Right atrium auricular region (tissue), 2 donors: Measurements from ENCODE around the gene COX7A2. TPM values are rescaled to one million over a fixed set of nuclear protein-coding genes. Genes with fewer than 3 reads are reported as not detected.

Source experiments
- DNase-seq: peaks from one replicate; pipeline ENCODE4 v3.0.0-alpha.2; 2019; ENCODE audit warnings: low spot score
- H3K27ac ChIP-seq, 2 donors: fragments of 200-600 bp; sonication (generic); 1 replicate in 1 of 2; 2 replicates in 1 of 2; pipeline ENCODE4 v1.5.1; 2016 to 2019
- H3K27me3 ChIP-seq, 2 donors: fragments of 200-600 bp; sonication (generic); one replicate each; pipeline versions ENCODE4 v1.5.1 to v1.6.0; 2017 to 2019
- H3K36me3 ChIP-seq: fragments of 200-600 bp; sonication (generic); one replicate; pipeline ENCODE4 v1.5.1; 2016
- H3K4me1 ChIP-seq, 2 donors: fragments of 200-600 bp; sonication (generic); one replicate each; pipeline versions ENCODE4 v1.5.1 to v1.6.0; 2017 to 2019
- H3K4me3 ChIP-seq, 2 donors: fragments of 200-600 bp; sonication (generic); 1 replicate in 1 of 2; 2 replicates in 1 of 2; pipeline ENCODE4 v1.5.1; 2017 to 2019; ENCODE audit warnings: mild to moderate bottlenecking in 1 of 2, moderate library complexity in 1 of 2
- H3K9me3 ChIP-seq, 2 donors: fragments of 200-600 bp; sonication (generic); one replicate each; pipeline ENCODE4 v1.5.1; 2019
- total RNA-seq, 2 donors: library from RNA; depleted of rRNA; stranded (reverse); fragments of >200 nt; gene quantifications; one replicate each; pipeline ENCODE4 v1.1.0, GENCODE V29; 2016
- TF ChIP-seq, protein P1 (sequence below), 2 donors: fragments of 200-600 bp; sonication (generic); IDR thresholded peaks; one replicate each; pipeline ENCODE4 v1.5.1; 2019; ENCODE audit warnings: antibody characterized with exemption in 2 of 2

COX7A2 gene
- total RNA-seq, 2 donors from 2014 or later = 647 to 2,028 TPM

DNA sequence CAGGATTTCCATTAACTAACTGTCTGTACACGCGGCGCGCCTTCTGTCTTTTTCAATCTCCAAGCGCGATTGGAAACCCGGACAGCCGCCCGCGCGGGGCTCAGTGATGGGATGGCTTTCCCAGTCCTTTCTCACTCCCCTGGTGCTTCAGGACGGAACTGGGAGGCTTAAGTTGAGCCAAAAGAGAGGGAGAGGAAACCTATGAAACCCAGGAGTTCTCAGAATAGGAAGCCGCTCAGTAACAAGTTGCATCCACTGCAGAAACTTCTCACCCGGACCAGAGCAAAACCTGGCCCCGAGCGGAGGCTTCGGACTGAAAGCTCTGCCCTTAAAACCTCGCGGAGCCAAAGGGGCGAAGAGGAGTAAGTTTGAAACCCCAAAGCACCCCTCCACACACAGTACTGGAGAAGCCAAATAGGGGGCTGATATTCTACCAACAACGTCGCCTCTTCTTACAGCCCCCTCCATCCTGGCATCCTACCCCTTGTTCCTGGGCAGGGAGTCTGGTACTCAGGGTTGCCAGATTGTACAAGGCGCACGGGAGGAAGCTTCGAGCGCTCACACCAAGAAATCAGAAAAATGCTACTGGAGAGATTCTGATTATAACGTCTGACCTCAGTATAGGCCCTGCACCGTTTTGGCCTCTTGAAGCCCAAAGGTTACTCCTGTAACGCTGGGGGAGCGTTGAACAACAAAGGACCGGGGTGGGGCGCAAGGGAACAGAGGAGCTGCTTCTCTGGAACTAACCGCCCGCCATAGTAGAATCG lies 36.8 kb downstream of the COX7A2 start:
- peaks cover 0 to 65% of the 10 kb centered on the region in 2 donors for H3K4me1 ChIP-seq
- TF ChIP-seq, protein P1, sequence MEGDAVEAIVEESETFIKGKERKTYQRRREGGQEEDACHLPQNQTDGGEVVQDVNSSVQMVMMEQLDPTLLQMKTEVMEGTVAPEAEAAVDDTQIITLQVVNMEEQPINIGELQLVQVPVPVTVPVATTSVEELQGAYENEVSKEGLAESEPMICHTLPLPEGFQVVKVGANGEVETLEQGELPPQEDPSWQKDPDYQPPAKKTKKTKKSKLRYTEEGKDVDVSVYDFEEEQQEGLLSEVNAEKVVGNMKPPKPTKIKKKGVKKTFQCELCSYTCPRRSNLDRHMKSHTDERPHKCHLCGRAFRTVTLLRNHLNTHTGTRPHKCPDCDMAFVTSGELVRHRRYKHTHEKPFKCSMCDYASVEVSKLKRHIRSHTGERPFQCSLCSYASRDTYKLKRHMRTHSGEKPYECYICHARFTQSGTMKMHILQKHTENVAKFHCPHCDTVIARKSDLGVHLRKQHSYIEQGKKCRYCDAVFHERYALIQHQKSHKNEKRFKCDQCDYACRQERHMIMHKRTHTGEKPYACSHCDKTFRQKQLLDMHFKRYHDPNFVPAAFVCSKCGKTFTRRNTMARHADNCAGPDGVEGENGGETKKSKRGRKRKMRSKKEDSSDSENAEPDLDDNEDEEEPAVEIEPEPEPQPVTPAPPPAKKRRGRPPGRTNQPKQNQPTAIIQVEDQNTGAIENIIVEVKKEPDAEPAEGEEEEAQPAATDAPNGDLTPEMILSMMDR (IDR thresholded peaks at IDR 0.05) = no peak

DNA sequence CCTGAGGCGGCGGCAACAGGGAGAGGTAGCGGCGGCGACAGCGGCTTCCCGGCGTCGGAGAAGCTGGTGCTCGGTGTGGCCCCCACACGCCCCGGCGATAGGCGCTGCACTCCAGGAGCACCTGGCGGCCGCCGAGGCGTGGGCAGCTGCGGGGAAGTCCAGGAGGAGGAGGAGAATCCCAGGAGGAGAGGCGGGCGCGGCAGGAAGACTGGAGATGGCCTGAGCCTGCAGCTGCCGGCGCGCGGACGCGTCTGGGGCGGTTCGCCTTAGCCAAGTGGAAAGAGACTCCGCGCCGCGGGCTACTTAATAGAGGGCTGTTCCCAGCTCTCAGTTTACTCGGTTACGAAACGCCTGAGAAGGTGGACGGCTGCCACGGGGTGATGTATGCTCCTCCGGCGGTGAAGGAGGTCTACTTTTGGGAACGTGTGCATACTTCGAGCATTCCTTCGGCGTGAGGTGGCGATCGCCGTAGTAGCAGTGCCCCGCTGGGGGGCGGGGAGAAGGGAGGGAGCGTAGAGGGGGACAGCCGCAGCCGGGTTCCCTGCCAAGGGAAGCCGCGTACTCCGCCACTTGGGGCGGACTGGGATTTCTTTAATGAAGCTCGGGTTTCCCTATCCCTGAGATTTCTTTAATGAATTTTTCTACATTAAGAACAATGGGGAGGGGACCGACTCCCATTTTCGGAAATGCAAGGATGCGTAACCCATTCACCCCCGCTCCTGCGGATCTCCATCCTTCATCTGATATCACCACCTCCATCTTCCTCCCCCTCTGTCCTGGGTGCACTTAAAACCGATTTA lies 37.6 kb downstream of the COX7A2 start, which contains the start of gene COL12A1:
COL12A1 (minus strand) TSS at position 278 of the 800 bp plus-strand sequence. CDS start 3,261 bp downstream, outside the sequence.
- Histone ChIP-seq H3K36me3 (no peaks in the 10 kb centered on the region), H3K4me1 (peaks cover 0 to 60% of the 10 kb centered on the region in 2 donors), H3K4me3 (peak within 1 kb of the TSS; percentile 43 to 57), H3K9me3 (no peaks in the 10 kb centered on the region), H3K27me3 (no peaks in the 10 kb centered on the region), H3K27ac (peak within 1 kb of the TSS; percentile 65 to 71)
- peak; percentile 96 for DNase-seq
- TF ChIP-seq, protein P1 (IDR thresholded peaks at IDR 0.05) = no peak

More for the DNA sequence above, 36.8 kb downstream of the COX7A2 start:
- H3K36me3 ChIP-seq = no peaks in the 10 kb centered on the region
- H3K9me3 ChIP-seq = no peaks in the 10 kb centered on the region
- H3K4me3 ChIP-seq = peak overlapping the region; percentile 43 to 57
- H3K27me3 ChIP-seq = no peaks in the 10 kb centered on the region
- H3K27ac ChIP-seq = peak overlapping the region; percentile 65 to 71
- DNase-seq = no peak

DNA sequence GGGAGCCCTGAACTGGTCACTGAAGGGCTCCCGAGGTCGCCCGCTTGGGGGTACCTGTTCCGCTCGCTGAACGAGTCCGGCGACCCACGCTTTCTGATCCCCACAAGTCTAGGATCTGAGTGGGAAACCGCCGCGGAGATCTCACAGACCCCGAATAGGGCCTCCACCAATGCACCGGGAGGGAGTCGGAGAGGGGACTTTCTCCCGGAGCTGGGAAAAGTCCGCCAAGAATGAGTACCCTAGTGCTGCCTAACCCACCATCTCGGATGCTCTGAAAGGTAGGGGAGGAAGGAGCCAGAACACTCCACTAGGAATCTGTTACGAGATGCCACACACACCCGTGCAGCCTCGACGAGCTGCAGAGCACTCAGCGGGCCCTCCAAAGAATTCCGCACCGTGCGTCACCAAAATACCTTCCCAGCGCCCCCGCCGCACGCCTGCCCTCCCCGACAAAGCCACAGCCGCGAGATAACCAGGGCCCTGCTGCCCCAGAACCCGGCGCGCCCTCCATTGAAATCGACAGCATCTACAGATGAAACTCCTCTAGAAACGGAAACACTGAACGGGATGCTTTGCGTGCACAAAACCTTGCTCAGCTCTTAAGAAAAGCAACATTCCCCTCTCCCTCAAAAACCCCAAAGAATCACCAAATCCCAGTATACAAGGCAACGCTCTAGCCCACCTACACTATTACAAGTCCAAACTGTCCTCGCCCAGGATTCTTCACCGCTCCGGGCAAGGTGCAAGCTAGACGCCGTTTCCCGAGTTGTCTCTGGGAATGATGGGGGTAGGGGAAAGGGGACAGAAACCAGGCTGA lies 38.4 kb downstream of the COX7A2 start:
- Histone ChIP-seq H3K27ac (peak overlapping the region; percentile 65 to 71), H3K27me3 (no peaks in the 10 kb centered on the region), H3K4me1 (peaks cover 0 to 60% of the 10 kb centered on the region in 2 donors), H3K9me3 (no peaks in the 10 kb centered on the region), H3K4me3 (peak overlapping the region; percentile 43 to 57), H3K36me3 (no peaks in the 10 kb centered on the region)
- TF ChIP-seq, protein P1 (IDR thresholded peaks at IDR 0.05) = no peak
- DNase-seq = no peak

DNA sequence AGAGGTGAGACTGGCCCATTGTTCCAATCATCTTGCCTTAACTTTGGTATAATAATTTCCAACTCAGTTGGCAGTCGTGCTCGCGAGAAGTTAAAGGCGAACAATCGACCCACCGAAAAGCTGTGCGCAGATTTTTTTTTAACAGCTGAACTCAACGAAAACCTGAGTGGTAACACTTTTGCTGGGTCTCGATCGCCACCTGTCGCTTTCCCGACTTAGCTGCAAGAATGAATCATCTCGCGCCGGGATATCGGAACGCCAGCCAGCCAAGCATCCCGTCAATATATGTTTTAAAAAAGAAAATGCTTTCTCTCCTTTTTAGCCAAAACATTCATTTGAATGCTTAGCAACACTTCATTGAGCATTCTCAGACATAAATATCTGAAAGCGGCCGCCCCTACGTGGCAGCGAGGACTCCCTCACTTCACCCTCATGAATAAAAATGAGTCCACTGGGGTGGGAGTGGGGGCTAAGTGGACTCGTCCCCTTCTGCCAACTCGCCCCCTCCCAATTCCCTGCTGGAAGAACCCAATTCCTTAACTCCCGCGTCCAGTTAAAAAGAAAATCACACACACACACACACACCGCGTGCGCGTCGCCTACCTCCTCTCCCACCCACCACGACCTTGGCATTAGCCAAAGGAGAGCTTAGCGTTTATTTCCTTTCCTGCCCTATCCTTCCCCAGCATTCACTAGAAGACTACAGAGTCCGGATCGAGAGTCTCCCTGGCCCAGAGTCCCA lies 39.2 kb downstream of the COX7A2 start:
- TF ChIP-seq, protein P1 (IDR thresholded peaks at IDR 0.05) = peak; percentile 50 to 85

DNA sequence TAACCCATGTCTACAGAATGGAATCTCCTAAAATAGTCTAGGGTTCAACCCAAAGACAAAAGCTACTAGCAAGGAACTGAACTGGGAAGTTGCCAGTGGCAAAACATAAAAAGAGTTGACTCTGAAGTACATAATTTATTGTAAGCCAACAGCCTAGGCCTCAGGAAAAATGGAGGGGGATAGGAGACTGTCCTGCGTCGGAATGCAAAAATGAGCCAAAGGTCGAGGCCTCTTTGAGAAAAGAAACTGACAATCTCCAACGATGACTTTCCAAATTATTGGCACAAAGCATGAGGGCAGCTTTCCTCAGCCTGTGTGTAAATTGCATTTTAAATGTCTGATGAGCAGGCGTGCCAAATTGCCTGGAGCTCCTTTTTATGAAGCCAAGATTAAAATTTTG lies 39.9 kb downstream of the COX7A2 start:
- Histone ChIP-seq H3K27me3 (no peaks in the 10 kb centered on the region), H3K4me3 (peak overlapping the region in 1 of 2 donors; percentile 57), H3K9me3 (no peaks in the 10 kb centered on the region), H3K36me3 (no peaks in the 10 kb centered on the region), H3K4me1 (peaks cover 0 to 59% of the 10 kb centered on the region in 2 donors), H3K27ac (peak overlapping the region; percentile 33 to 65)
- DNase-seq = no peak
- TF ChIP-seq, protein P1 (IDR thresholded peaks at IDR 0.05) = no peak

More for the DNA sequence above, 39.2 kb downstream of the COX7A2 start:
- H3K27me3 ChIP-seq = no peaks in the 10 kb centered on the region
- DNase-seq = peak; percentile 86
- no peaks in the 10 kb centered on the region for H3K36me3 ChIP-seq
- peaks cover 0 to 60% of the 10 kb centered on the region in 2 donors for H3K4me1 ChIP-seq
- no peaks in the 10 kb centered on the region for H3K9me3 ChIP-seq
- peak overlapping the region; percentile 43 to 57 for H3K4me3 ChIP-seq
- peak overlapping the region; percentile 65 to 71 for H3K27ac ChIP-seq
